Measurements from ENCODE around the gene PARP15.

DNA sequence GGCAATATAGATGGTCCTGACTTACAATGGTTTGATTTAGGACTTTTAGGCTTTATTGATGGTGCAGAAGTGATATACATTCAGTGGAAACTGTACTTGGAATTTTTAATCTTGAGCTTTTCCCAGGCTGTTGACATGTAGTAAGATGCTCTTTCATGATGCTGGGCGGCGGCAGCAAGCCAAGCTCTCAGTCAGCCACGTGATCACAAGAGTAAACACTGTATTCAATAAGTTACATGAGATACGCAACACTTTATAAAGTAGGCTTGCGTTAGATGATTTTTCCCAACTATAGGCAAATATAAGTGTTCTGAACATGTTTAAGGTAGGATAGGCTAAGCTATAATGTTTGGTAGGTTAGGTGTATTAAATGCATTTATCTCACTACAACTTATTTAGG lies 31.3 kb upstream of the PARP15 start:
- TF ChIP-seq EP300 (IDR thresholded peaks at IDR 0.05) (no peak), POLR2AphosphoS5 (IDR thresholded peaks at IDR 0.05) (no peak)

Data from esophagus muscularis mucosa (tissue), 3 donors.